Nephron (organoid): Measurements from ENCODE around the gene DMRT3.

Source experiments
- H3K27ac Mint-ChIP-seq, 3 experiments: 2 replicates each; pipeline ENCODE4 v1.8.0; 2020; ENCODE audit warnings: mixed read lengths in 3 of 3, mild to moderate bottlenecking in 2 of 3, moderate library complexity in 1 of 3
- H3K27me3 Mint-ChIP-seq: 2 replicates; pipeline ENCODE4 v1.8.0; 2021; ENCODE audit warnings: low read depth, mild to moderate bottlenecking, moderate library complexity, mixed read lengths
- H3K36me3 Mint-ChIP-seq: 2 replicates; pipeline ENCODE4 v1.8.0; 2020; ENCODE audit warnings: low read depth, mixed read lengths
- H3K4me1 Mint-ChIP-seq: 2 replicates; pipeline ENCODE4 v1.8.0; 2020; ENCODE audit warnings: mixed read lengths
- H3K4me3 Mint-ChIP-seq, 3 experiments: 2 replicates each; pipeline ENCODE4 v1.8.0; 2020; ENCODE audit warnings: mild to moderate bottlenecking in 3 of 3, mixed read lengths in 3 of 3, moderate library complexity in 2 of 3
- H3K9me3 Mint-ChIP-seq: 2 replicates; pipeline ENCODE4 v1.8.0; 2020; ENCODE audit warnings: mixed read lengths
- TF ChIP-seq, protein P1 (sequence below), 3 experiments: fragments of 200-600 bp; sonication (generic); IDR thresholded peaks; one replicate each; pipeline ENCODE4 v1.5.0; 2021; ENCODE audit warnings: antibody characterized with exemption in 3 of 3; ENCODE audit not compliant: unreplicated experiment in 3 of 3

Gene DMRT3, protein sequence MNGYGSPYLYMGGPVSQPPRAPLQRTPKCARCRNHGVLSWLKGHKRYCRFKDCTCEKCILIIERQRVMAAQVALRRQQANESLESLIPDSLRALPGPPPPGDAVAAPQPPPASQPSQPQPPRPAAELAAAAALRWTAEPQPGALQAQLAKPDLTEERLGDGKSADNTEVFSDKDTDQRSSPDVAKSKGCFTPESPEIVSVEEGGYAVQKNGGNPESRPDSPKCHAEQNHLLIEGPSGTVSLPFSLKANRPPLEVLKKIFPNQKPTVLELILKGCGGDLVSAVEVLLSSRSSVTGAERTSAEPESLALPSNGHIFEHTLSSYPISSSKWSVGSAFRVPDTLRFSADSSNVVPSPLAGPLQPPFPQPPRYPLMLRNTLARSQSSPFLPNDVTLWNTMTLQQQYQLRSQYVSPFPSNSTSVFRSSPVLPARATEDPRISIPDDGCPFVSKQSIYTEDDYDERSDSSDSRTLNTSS

DNA sequence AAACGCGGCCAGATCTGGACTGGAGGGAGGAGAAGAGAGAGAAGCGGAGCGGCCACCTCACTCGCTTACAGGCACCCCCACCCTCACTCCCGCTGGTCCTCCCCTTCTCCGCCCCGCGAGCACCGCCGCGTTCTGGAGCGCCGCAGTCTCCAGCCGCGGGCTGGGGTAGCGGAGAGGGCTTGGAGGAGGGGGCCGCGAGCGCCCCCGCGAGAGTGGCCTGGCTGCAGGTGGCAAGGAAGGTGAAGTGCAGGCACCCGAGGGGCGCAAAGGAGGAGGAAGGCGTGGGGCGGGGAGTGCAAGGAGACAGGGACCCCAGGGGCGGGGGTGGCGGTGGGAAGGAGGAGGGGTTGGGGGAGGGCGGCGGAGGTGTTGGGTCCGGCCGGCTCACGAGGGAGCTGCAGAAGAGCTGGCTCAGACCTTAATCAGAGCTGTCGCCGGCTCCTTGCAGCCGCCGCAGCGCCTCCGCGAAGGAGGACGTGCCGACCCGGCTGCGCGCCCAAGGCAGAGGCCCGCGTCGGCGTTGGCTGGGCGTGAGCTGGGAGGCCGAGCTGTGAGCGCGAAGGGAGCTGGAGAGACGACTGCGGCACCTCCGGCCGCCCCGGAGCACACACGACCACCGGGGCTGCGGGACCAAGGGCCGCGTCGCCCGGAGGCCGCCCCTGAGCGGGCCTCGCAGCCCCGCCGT lies at the start of gene DMRT3:
Gene DMRT3 (plus strand): TSS at position 398 of the 685 bp plus-strand sequence. CDS start 347 bp downstream, outside the sequence.
- peaks cover 3% of the 10 kb centered on the region for H3K9me3 Mint-ChIP-seq
- peak within 1 kb of the TSS; percentile 73 to 77 (median 76) for H3K4me3 Mint-ChIP-seq

DNA sequence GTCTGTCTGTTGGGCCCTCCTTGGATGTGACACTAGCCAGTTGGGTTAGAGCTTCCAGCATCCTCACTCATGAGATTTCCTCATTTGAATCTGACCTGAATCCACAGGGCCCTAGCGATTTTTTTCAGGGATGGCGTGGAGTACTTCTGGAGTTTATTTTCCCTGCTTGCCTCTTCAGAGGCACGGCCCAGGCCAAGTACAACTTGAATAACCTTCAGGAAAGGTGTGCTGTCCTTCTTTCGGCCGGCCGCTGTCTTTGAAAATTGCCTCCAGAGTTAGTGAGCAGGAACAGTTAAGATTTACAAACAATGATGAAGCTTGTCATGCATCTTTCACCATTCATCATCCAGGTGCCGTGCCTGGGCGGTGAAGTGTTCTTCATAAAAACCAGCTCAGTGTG lies 49.5 kb upstream of the DMRT3 start:
- H3K9me3 Mint-ChIP-seq: no peaks in the 10 kb centered on the region
- H3K4me3 Mint-ChIP-seq: no peak overlapping the region
- H3K27ac Mint-ChIP-seq: no peak overlapping the region
- TF ChIP-seq, protein P1, sequence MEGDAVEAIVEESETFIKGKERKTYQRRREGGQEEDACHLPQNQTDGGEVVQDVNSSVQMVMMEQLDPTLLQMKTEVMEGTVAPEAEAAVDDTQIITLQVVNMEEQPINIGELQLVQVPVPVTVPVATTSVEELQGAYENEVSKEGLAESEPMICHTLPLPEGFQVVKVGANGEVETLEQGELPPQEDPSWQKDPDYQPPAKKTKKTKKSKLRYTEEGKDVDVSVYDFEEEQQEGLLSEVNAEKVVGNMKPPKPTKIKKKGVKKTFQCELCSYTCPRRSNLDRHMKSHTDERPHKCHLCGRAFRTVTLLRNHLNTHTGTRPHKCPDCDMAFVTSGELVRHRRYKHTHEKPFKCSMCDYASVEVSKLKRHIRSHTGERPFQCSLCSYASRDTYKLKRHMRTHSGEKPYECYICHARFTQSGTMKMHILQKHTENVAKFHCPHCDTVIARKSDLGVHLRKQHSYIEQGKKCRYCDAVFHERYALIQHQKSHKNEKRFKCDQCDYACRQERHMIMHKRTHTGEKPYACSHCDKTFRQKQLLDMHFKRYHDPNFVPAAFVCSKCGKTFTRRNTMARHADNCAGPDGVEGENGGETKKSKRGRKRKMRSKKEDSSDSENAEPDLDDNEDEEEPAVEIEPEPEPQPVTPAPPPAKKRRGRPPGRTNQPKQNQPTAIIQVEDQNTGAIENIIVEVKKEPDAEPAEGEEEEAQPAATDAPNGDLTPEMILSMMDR (IDR thresholded peaks at IDR 0.05; ENCODE audit: unreplicated experiment in 3 of 3): no peak
- H3K27me3 Mint-ChIP-seq: peaks cover 9% of the 10 kb centered on the region
- H3K36me3 Mint-ChIP-seq: no peaks in the 10 kb centered on the region
- H3K4me1 Mint-ChIP-seq: no peaks in the 10 kb centered on the region

More for the DNA sequence above, at the start of gene DMRT3:
- peaks cover 96% of the 10 kb centered on the region for H3K27me3 Mint-ChIP-seq
- TF ChIP-seq, protein P1 (IDR thresholded peaks at IDR 0.05; ENCODE audit: unreplicated experiment in 3 of 3): no peak
- H3K4me1 Mint-ChIP-seq: peaks cover 25% of the 10 kb centered on the region
- peak within 1 kb of the TSS in 1 of 3 experiments; percentile 11 for H3K27ac Mint-ChIP-seq
- H3K36me3 Mint-ChIP-seq: no peaks in the 10 kb centered on the region

DNA sequence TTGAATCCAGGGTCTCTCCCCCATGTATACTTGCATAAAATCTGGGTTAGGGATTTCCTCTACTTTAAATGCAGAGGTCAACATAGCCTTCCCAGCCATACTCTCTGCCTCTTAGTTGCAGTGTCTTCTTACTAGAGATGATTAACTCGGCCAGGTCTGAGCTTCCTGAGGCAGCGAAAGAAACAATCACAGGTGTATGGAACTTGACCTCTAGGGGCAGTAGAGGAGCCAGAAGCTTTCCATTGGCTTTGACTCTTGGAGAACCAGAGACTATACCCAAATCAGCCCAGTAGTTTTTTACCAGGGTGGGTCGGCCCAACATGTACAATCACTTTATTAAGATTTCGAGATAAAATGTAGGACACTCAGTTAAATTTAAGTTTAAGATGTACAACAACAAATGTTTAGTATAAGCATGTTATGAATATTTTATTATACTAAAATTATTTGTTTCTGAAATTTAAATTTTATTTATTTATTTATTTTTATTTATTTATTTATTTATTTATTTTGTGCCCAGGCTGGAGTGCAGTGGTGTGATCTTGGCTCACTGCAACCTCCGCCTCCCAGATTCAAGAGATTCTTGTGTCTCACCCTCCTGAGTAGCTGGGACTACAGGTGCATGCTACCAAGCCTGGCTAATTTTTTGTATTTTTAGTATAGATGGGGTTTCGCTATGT lies 48.0 kb upstream of the DMRT3 start:
- H3K36me3 Mint-ChIP-seq: no peaks in the 10 kb centered on the region
- no peak overlapping the region for H3K27ac Mint-ChIP-seq
- no peaks in the 10 kb centered on the region for H3K9me3 Mint-ChIP-seq
- no peak overlapping the region for H3K4me3 Mint-ChIP-seq
- no peaks in the 10 kb centered on the region for H3K4me1 Mint-ChIP-seq
- H3K27me3 Mint-ChIP-seq: peaks cover 18% of the 10 kb centered on the region
- TF ChIP-seq, protein P1 (IDR thresholded peaks at IDR 0.05; ENCODE audit: unreplicated experiment in 3 of 3): peak; percentile 49 to 59 (median 52)

DNA sequence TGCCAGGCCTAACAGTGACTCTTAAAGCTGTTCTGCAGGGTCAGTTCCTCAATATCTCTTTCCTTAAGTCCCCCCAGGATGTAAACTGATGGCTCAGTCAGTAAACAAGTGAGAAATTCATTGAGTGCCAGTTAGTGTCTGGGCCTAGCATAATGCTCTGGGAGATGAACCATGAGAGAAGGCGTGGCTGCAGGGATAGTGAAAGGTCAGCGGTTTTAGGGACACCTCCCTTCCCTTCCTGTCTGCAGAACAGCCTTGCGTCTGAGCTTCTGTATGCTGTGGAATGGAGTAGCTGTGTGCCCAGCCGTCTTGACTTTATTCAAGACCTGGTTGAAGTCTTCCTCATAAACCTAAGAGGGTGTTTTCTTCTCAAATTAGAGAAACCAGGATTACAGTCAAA lies 46.7 kb upstream of the DMRT3 start:
- H3K9me3 Mint-ChIP-seq: no peaks in the 10 kb centered on the region
- TF ChIP-seq, protein P1 (IDR thresholded peaks at IDR 0.05; ENCODE audit: unreplicated experiment in 3 of 3): no peak
- no peak overlapping the region for H3K4me3 Mint-ChIP-seq
- H3K27ac Mint-ChIP-seq: no peak overlapping the region
- no peaks in the 10 kb centered on the region for H3K4me1 Mint-ChIP-seq
- peaks cover 21% of the 10 kb centered on the region for H3K27me3 Mint-ChIP-seq
- H3K36me3 Mint-ChIP-seq: no peaks in the 10 kb centered on the region

DNA sequence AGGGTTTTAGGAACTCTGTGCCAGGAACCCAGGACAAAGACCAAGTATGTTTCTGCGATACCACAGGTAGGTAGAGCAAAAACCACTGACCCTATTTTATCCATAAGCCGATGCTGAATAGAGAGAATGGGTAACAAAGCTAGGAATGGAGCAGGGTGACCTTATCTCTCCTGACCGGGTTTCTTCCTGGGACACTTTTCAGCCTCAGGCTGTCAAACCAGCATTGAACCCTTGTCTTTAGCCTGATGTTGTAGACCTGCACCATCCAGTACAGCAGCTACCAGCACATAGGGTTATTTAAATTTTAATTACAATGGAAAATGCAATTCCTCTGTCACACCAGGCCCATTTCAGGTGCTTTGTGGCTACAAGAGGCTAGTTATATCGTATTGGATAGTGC lies 43.1 kb upstream of the DMRT3 start:
- Mint-ChIP-seq H3K27ac (no peak overlapping the region), H3K4me3 (no peak overlapping the region), H3K9me3 (peaks cover 5% of the 10 kb centered on the region), H3K36me3 (no peaks in the 10 kb centered on the region), H3K4me1 (no peaks in the 10 kb centered on the region), H3K27me3 (peaks cover 37% of the 10 kb centered on the region)
- TF ChIP-seq, protein P1 (IDR thresholded peaks at IDR 0.05; ENCODE audit: unreplicated experiment in 3 of 3): no peak
